Pulmonary artery endothelial cell (primary cell): ENCODE data around the gene CFTR. TPM values are rescaled to one million over a fixed set of nuclear protein-coding genes. Genes with fewer than 3 reads are reported as not detected.

Source experiments
- DNase-seq: peaks from one replicate; pipeline ENCODE4 v3.0.0-alpha.2; 2011; ENCODE audit warnings: low read depth, low spot score
- total RNA-seq: library from RNA; depleted of rRNA; stranded (reverse); fragments of >200 nt; gene quantifications from 2 replicates; pipeline ENCODE4 v1.2.3, GENCODE V29; 2014

The CFTR gene
- total RNA-seq, 1 donor from 2014 or later = not detected

DNA sequence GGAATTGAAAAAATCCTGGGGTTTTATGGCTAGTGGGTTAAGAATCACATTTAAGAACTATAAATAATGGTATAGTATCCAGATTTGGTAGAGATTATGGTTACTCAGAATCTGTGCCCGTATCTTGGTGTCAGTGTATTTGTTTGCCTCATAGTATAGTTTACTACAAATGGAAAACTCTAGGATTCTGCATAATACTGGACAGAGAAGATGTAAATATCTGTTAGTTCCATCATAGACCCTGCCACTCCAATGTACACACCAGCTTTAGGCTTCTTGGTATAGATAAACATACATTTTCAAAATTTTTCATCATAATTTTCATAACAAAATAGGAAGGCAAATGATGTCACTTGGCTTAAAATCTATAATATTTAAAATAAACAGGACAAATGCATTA lies 108.1 kb downstream of the CFTR start:
- no peak for DNase-seq

GRCh38 chr7:117588352-117588794 lies 108.5 kb downstream of the CFTR start:
- DNase-seq = no peak

DNA sequence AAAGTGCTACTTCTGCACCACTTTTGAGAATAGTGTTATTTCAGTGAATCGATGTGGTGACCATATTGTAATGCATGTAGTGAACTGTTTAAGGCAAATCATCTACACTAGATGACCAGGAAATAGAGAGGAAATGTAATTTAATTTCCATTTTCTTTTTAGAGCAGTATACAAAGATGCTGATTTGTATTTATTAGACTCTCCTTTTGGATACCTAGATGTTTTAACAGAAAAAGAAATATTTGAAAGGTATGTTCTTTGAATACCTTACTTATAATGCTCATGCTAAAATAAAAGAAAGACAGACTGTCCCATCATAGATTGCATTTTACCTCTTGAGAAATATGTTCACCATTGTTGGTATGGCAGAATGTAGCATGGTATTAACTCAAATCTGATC lies 110.4 kb downstream of the CFTR start:
- DNase-seq = no peak

GRCh38 chr7:117592011-117592635 lies 112.3 kb downstream of the CFTR start:
- DNase-seq = no peak

- DNase-seq = no peak
Observed at GRCh38 chr7:117596134-117596533, 116.3 kb downstream of the CFTR start.

DNA sequence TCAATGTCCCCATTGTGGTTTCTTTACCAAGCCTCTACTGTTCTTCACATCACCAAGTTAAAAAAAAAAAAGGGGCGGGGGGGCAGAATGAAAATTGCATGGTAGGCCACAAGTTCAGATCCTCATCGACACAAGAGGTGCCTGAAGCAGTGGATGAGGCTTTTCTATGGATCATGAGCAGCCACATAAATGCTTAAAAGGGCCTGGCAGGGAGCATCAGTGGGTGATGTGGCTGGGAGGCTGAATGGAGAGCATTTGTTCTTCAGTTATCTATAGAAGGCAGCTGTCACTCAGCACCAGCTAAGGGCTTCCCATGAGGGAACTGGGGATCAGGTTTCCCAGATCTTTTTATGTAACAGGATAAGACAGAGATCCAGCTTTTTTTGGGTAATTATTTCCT lies 117.9 kb downstream of the CFTR start:
- no peak for DNase-seq

DNA sequence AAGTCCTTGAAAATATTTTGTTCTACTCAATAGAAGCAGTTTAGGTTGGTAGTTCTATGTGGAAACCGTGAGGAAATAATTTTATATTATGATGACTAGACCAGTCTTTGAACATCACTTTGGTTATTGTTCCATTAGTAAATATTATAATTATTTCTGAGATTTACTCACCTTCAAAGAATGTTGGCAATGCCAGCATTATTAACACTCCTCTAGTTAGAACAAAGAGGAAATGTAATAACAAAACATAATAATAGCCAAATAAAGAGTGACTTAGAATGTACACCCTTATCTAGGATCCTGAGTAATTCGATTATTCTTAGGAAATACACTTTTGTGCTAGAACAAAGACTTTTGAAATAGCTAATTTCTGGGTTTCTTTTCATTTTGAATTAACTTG lies 121.1 kb downstream of the CFTR start:
- DNase-seq = peak; percentile 33

GRCh38 chr7:117603627-117604026 lies 123.8 kb downstream of the CFTR start:
- no peak for DNase-seq

DNA sequence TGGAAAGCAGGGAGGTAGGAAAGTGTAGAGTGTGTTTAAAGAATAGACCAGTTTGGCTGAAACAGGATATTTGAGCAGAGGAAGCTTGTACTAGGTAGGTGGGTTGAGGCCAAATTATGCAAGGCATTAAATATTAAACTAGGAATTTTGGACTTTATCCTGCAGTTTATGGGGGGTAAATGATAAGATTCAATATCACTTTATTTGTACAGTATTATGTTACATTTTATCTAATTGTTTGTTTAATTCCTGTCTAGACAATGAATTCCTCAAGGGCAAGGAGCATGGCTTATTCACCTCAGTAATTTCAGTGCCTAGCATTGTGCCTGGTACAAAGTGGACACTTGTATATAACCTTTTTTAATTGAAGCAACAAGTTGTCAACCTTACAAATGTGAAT lies 125.9 kb downstream of the CFTR start:
- DNase-seq = no peak

DNA sequence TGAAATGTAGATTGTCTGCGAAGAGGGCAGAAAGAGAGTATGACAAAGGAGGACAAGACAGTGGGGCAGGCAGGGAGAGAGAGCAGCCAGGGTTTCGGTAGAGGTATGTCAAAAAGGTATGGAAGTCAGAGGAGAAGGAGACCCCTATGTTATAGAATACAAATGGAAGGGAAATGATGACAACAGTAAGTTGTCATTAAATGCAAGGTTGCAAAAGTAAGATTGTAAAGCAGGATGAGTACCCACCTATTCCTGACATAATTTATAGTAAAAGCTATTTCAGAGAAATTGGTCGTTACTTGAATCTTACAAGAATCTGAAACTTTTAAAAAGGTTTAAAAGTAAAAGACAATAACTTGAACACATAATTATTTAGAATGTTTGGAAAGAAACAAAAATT lies 126.3 kb downstream of the CFTR start:
- DNase-seq = no peak

GRCh38 chr7:117610396-117610795 lies 130.6 kb downstream of the CFTR start:
- DNase-seq = no peak

DNA sequence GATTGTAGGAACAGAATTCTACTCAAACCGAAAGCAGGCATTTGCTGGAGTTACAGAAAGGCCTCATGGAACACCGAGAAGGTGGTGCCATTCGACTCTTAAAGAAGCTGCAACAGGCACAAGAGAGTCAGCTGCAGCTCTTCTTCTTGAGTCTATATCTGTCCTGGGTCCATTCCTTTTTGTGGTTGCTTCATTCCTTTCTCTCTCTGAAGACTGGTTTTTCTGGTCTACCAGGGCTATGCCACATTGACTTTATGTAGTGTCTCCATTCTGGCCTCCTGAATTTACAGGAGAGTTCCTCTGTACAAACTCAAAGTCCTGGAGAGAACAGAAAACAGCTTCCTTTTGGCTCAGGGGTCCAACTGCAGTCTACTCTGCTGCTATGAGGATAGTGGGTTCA lies 132.8 kb downstream of the CFTR start:
- no peak for DNase-seq

- no peak for DNase-seq
Observed at GRCh38 chr7:117616694-117617093, 136.9 kb downstream of the CFTR start.

GRCh38 chr7:117619681-117620080 lies 139.9 kb downstream of the CFTR start:
- no peak for DNase-seq

GRCh38 chr7:117621075-117621618 lies 141.3 kb downstream of the CFTR start:
- DNase-seq = no peak

DNA sequence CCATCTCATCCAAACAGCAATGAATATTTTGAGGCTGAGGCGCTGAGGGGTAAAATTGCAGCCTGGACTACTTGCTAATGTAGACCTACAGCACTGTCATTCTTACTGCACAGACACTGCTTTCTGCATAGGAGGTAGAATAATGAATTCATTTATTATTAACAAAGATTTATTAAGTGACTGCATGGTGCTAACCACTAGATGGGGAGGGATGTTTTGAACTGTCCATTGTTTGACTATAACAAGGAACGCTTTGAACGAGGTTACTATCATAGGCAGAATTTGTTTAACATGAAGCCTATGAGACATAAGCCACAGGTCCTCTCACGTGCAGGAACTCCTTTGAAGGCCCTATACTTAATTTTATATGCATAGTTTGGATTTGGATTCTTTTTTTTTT lies 143.8 kb downstream of the CFTR start:
- DNase-seq = no peak

DNA sequence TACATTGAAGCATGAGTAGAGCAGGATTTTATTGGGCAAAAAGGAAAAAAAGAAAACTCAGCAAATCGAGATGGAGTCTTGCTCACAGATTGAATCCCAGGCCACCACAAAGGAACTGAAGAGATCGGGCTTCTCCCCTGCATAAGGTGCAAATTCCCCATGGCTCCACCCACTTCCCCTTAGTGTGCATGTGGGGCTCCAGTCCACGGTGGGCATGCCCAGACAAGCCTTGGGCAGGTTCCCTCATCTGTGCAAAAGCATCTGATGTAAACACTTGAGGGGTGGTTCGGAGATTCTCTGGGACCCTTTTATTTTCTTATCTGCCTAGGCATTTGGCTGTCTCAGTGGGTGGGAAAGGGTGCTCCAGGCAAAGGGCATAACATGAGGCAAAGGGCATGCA lies 150.7 kb downstream of the CFTR start:
- DNase-seq = no peak

DNA sequence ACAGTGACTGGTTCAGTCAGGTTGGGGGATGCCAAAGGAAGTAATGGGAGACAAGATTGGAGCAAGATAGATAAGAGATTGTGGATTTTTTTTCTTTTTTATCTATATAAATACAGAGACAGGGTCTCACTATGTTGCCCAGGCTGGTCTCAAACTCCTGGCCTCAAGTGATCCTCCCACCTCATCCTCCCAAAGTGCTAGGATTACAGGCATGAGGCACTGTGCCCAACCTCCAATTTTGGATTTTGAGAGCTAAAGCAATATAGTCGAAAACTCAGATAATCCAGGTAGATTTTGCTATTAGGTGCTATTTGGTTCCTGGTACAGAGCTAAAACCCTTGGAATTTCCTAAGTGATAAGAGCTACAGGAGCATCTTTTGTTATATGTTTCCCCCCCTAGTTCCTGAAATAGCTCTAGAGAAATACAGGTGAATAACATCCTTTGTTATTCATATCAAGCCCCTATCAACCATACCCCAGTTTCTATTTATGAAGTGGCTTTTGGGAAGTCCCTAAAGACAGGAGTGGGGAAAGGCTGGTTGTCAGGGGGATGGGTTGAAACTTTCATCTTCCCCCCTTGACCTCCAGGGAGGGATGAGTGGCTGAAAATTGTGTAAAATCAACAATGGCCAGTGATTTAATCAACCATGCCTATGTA lies 151.2 kb downstream of the CFTR start:
- no peak for DNase-seq

DNA sequence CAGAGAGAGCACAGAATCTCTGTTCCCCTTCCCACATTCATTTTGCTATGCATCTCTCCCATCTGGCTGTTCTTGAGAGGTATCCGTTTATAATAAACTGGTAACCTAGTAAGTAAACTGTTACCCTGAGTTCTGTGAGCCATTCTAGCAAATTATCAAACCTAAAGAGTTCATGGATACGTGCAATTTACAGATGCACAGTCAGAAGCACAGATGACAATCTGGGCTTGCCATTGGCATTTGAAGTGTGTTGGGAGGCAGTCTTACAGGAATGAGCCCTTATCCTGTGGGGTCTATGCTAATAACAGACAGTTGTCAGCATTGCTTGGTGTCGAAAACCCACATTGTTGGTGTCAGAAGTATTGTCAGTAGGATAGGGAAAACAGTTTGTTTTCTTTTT lies 151.8 kb downstream of the CFTR start:
- DNase-seq = no peak

DNA sequence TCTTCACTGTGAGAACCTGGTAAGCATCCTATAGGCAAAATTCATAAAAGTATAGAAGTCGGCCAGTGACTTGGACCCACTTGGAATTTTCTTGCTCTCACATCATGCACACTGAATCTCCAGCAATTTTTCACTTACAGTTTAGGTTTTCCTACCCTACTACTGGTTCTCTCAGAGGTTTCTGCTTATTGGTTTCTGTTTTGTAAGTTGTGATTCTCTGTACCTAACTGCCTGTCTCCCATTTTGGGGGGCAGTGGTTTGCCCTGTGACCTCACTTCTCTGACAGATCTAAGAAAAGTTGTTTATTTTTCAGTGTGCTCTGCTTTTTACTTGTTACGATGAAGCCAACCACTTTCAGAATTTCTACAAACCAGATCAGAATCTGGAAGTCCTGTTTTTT lies 158.1 kb downstream of the CFTR start:
- no peak for DNase-seq

GRCh38 chr7:117639966-117640365 lies 160.1 kb downstream of the CFTR start:
- peak; percentile 7 for DNase-seq

- DNase-seq = no peak
Observed at GRCh38 chr7:117640465-117640864, 160.6 kb downstream of the CFTR start.

GRCh38 chr7:117645481-117646165 lies 165.8 kb downstream of the CFTR start:
- DNase-seq = peak; percentile 10
